ENCODE measurements around the gene GGCX. TPM values are rescaled to one million over a fixed set of nuclear protein-coding genes. Genes with fewer than 3 reads are reported as not detected.

The GGCX gene
- total and polyA plus RNA-seq, 2 of the 13 experiments (the other 11 are each of a cell fraction or from before 2014, with no cell fraction given): 72.5 to 103 TPM

DNA sequence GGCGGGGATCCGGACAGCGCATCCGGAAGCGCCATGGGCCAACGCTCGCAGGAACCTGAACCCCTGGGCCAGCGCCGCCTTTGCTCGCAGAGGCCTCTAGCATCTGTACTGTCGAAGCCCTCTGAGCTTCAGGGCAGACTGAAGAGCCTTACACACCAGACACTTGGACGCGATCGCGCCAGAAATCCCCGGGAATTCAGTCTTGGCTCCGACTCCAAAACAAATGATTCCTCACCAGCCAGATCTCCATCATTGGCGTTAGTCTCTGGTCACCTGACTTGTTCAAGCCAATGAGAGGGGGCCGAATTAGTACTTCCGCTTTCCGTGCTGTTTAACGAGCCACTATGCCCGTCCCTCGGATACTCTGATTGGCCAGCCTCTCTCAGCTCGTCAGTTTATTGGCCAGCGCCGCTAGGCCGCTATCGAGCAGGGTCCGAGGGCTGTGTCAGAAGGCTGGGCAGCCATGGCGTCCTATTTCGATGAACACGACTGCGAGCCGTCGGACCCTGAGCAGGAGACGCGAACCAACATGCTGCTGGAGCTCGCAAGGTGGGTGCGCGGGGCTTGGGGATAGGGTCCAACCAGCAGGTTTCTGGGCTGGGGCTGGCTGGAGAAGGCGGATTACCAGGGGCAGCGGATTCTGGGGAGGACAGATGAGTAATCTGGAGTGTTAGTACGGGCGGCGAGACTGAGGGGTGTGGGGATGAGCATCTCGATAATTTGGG lies 34.2 kb upstream of the GGCX start, which contains the start of gene RNF181 (continued):
- TF ChIP-seq KLF13 (CRISPR knock-in tag; IDR thresholded peaks at IDR 0.05) (no peak), HOXA9 (CRISPR knock-in tag; IDR thresholded peaks at IDR 0.05; ENCODE audit: borderline replicate concordance) (0 out of 2 replicates have a peak, but pooled peaks have one; percentile 52), NCOA5 (CRISPR knock-in tag; IDR thresholded peaks at IDR 0.05) (no peak), MLX (CRISPR knock-in tag; IDR thresholded peaks at IDR 0.05) (no peak), ZNF747 (CRISPR knock-in tag; IDR thresholded peaks at IDR 0.05; ENCODE audit: borderline replicate concordance) (peak; percentile 73; the same call in 1 of the 2 replicates), ONECUT2 (CRISPR knock-in tag; IDR thresholded peaks at IDR 0.05) (no peak), TBX2 (CRISPR knock-in tag; IDR thresholded peaks at IDR 0.05; ENCODE audit: borderline replicate concordance) (peak; percentile 83), SIX4 (CRISPR knock-in tag; IDR thresholded peaks at IDR 0.05) (no peak), PITX1 (CRISPR knock-in tag; IDR thresholded peaks at IDR 0.05) (no peak; the same call in 1 of the 2 replicates), ATAD3A (CRISPR knock-in tag; IDR thresholded peaks at IDR 0.05) (no peak), HNRNPH1 (optimal IDR thresholded peaks at IDR 0.05; ENCODE audit: low read depth, low read length) (no peak), CREB1 (IDR thresholded peaks at IDR 0.05) (peak; percentile 82), CREB1 (CRISPR knock-in tag; IDR thresholded peaks at IDR 0.05) (peak; percentile 92), GTF3A (CRISPR knock-in tag; conservative IDR thresholded peaks at IDR 0.05) (no peak), TRIM24 (CRISPR knock-in tag; IDR thresholded peaks at IDR 0.05) (no peak), TFAP4 (IDR thresholded peaks at IDR 0.05; ENCODE audit: borderline replicate concordance, low read depth) (no peak), ZNF598 (CRISPR knock-in tag; IDR thresholded peaks at IDR 0.05; ENCODE audit: borderline replicate concordance) (peak; percentile 93), ZNF558 (CRISPR knock-in tag; IDR thresholded peaks at IDR 0.05; ENCODE audit: borderline replicate concordance) (peak; percentile 96), SNRNP70 (IDR thresholded peaks at IDR 0.05; ENCODE audit: low read depth, low read length) (no peak), ZNF567 (CRISPR knock-in tag; IDR thresholded peaks at IDR 0.05; ENCODE audit: borderline replicate concordance) (peak; percentile 22; the same call in 1 of the 2 replicates), SUZ12 (IDR thresholded peaks at IDR 0.05; ENCODE audit: low read depth, low read length) (no peak), FLYWCH1 (CRISPR knock-in tag; IDR thresholded peaks at IDR 0.05) (no peak)
- TF ChIP-seq, protein P1, sequence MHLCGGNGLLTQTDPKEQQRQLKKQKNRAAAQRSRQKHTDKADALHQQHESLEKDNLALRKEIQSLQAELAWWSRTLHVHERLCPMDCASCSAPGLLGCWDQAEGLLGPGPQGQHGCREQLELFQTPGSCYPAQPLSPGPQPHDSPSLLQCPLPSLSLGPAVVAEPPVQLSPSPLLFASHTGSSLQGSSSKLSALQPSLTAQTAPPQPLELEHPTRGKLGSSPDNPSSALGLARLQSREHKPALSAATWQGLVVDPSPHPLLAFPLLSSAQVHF (CRISPR knock-in tag; IDR thresholded peaks at IDR 0.05): no peak
- TF ChIP-seq, protein P2, sequence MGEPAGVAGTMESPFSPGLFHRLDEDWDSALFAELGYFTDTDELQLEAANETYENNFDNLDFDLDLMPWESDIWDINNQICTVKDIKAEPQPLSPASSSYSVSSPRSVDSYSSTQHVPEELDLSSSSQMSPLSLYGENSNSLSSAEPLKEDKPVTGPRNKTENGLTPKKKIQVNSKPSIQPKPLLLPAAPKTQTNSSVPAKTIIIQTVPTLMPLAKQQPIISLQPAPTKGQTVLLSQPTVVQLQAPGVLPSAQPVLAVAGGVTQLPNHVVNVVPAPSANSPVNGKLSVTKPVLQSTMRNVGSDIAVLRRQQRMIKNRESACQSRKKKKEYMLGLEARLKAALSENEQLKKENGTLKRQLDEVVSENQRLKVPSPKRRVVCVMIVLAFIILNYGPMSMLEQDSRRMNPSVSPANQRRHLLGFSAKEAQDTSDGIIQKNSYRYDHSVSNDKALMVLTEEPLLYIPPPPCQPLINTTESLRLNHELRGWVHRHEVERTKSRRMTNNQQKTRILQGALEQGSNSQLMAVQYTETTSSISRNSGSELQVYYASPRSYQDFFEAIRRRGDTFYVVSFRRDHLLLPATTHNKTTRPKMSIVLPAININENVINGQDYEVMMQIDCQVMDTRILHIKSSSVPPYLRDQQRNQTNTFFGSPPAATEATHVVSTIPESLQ (CRISPR knock-in tag; conservative IDR thresholded peaks at IDR 0.05): 0 out of 2 replicates have a peak, but pooled peaks have one; percentile 53
- TF ChIP-seq, protein P3, sequence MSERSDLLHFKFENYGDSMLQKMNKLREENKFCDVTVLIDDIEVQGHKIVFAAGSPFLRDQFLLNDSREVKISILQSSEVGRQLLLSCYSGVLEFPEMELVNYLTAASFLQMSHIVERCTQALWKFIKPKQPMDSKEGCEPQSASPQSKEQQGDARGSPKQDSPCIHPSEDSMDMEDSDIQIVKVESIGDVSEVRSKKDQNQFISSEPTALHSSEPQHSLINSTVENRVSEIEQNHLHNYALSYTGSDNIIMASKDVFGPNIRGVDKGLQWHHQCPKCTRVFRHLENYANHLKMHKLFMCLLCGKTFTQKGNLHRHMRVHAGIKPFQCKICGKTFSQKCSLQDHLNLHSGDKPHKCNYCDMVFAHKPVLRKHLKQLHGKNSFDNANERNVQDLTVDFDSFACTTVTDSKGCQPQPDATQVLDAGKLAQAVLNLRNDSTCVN (CRISPR knock-in tag; IDR thresholded peaks at IDR 0.05; ENCODE audit: borderline replicate concordance): no peak

Data from HepG2 (cell line).